ENCODE measurements around the gene PTGER4.
A peak's percentile ranks its signal among the peaks of the same experiment; 100 is the strongest.

PTGER4 gene

DNA sequence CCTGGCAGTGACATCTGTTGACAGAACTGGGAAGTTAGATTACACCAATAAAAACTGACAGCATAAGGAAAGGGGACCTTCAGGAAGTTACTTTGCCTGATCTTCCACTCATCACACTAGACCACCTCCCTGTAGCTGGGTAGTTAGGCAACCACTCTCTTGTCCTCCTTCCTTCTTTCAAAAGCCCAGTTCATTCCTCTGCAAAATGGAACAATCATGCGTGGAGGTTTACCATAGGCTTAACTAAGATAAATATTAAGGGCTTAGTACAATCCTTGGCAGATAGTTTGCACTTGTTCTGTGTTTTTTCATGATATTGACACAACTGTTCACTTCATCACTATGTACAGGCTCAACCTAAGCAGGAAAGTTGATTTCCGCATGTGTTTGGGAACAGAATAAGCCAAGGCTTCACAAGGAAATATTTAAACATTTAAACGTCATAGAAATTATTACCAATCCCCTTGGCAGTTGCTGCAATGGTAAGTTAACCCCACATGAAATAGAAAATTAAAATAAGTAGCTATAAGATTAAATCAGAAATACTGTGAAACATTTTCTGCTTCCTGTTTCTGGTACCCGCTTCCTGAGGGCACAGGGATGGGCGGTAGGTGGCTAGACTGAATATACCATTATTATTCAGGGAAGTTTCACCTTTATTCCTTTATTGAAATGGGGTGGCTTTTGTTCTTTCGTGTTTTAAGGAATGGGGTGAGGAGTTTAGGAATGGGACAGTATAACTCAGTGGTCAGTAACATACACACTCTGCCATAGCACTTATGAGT is 9.9 kb upstream of the PTGER4 start:
- TF ChIP-seq, protein P1, sequence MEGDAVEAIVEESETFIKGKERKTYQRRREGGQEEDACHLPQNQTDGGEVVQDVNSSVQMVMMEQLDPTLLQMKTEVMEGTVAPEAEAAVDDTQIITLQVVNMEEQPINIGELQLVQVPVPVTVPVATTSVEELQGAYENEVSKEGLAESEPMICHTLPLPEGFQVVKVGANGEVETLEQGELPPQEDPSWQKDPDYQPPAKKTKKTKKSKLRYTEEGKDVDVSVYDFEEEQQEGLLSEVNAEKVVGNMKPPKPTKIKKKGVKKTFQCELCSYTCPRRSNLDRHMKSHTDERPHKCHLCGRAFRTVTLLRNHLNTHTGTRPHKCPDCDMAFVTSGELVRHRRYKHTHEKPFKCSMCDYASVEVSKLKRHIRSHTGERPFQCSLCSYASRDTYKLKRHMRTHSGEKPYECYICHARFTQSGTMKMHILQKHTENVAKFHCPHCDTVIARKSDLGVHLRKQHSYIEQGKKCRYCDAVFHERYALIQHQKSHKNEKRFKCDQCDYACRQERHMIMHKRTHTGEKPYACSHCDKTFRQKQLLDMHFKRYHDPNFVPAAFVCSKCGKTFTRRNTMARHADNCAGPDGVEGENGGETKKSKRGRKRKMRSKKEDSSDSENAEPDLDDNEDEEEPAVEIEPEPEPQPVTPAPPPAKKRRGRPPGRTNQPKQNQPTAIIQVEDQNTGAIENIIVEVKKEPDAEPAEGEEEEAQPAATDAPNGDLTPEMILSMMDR (conservative IDR thresholded peaks at IDR 0.05; ENCODE audit: low read depth, low read length) = no peak
- DNase-seq (ENCODE audit: low read depth) = no peak
- no peak overlapping the region for H3K4me3 ChIP-seq (ENCODE audit: low read depth, low read length)

DNA sequence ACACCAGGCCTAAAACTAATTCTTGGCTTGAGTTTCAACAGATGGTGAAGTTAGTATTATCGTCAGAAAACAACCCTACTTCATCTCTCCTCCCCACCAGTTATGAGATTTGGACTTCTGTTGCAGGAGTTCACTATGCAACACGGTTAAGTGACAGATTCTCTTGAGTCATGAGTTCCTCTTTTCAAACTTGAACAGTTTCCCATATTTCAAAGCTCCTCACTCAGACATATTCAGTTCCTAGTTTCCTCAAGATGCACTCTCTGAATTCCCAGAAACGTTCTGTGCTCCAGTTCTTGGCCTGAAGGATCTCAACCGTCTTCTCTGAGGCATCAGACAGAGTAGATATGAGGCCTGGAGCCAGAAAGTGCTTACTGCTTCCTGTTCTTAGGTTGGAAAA is 7.3 kb upstream of the PTGER4 start:
- TF ChIP-seq, protein P1 (conservative IDR thresholded peaks at IDR 0.05; ENCODE audit: low read depth, low read length) = no peak
- H3K4me3 ChIP-seq (ENCODE audit: low read depth, low read length) = no peak overlapping the region
- DNase-seq (ENCODE audit: low read depth) = no peak

DNA sequence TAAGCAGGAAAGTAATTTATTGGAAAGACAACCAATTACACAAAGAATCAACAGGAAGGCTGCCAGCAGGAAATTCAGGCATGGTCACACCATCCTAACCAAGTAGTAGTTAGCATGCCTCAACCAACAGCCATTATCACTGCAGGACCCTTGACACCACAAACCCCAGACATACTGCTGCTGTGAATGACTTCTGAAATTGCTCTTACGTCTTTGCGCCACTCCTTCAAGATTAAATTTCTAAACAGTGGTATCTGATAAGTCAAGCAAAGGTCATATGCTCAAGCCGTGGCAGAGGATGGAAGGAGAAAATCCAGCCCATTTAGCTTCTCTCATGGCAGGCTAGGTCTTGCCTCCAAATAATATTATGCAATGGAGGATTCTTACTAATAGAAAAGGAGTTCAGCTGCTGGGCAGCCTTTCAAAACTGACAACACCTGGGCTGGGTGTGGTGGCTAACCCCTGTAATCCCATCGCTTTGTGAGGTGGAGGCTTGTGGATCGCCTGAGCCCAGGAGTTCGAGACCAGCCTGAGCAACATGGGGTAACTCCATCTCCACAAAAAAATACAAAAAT is 5.0 kb upstream of the PTGER4 start:
- TF ChIP-seq, protein P1 (conservative IDR thresholded peaks at IDR 0.05; ENCODE audit: low read depth, low read length) = no peak
- no peak overlapping the region for H3K4me3 ChIP-seq (ENCODE audit: low read depth, low read length)
- DNase-seq (ENCODE audit: low read depth) = no peak

DNA sequence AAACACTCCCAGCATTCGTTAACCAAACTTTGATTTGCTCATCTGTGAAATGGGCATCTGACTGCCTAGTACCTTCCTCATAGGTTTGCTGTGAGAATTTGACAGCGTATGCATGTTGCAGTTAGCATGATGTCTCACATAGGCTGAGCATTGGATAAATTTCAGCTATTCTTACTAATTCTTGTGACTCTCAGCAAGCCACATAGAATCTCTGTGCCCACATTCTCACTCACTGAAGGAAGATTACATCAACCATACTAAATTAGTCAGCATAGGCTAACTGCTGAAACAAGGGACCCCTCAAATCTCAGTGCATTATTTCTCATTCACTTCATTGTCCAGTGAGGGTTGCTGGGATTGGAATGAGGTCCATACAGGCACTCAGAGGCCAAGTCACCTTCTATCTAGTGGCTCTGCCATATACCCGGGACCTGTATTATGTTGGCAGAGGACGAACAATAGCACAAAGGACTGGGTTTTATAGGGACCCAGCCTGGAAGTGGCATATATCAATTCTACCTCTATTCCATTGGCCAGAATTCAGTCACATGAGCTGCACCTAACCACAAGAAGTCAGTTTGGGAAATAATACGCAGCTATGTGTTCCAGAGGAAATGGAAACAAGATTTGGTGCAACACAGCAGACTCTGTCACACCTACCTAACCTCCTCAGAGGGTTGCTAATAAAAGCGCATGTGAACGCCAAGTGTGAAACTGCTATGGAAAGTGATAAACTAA is 4.2 kb upstream of the PTGER4 start:
- TF ChIP-seq, protein P1 (conservative IDR thresholded peaks at IDR 0.05; ENCODE audit: low read depth, low read length) = no peak
- no peak for DNase-seq (ENCODE audit: low read depth)
- H3K4me3 ChIP-seq (ENCODE audit: low read depth, low read length) = no peak overlapping the region

DNA sequence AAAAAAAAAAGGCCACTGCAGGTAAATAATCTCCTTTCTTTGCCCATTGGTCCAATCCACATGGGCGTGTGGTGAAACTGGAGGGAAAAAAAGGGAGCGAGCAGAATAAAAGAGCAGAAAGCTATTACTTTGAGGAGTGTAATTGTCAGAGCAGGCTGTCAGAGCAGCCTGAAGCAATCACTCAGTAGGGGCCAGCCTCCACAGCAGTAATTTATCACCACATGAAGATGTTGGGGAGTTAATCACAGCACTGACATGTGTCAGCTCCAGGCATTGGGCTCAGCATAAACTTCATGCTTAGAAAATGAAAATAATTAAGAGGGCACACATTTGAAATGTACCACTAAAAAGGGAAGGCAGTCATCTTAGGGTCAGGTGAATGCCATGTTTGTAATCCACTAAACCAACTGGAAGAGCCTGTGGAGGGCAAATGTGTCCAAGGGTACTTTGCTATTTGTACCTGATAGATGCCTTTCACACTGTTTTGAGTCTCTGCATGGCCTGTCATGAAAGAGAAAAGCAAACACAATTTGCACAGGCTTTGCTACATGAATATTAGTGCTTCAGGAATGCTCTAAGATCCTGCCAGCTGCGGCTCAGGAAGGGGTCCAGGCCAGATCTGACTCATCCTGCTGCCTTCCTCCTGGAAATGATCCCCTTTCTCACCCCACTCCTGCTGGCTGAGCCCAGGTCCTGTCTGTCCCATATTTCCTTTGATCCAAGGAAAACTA is 2.9 kb upstream of the PTGER4 start:
- peak; percentile 81 for DNase-seq (ENCODE audit: low read depth)
- TF ChIP-seq, protein P1 (conservative IDR thresholded peaks at IDR 0.05; ENCODE audit: low read depth, low read length) = no peak
- no peak overlapping the region for H3K4me3 ChIP-seq (ENCODE audit: low read depth, low read length)

DNA sequence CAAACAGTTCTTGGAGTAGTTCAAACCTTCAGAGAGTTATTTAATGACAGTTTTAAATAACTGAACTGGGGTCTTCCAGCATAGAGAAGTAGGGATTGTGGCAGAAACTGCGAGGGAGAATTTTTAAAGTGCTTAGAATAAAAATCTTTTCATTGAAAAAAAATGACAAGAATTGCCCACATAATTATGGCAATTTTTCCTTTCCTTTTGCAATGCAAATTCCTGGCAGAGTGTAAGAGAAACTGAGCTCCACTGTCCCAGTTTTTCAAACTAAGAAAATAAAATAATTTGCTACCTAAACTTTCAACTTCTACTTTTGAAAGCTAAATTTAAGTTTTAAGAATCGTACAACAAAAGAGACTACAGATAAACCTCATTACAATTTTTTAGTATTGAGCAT is 2.3 kb upstream of the PTGER4 start:
- H3K4me3 ChIP-seq (ENCODE audit: low read depth, low read length) = no peak overlapping the region
- TF ChIP-seq, protein P1 (conservative IDR thresholded peaks at IDR 0.05; ENCODE audit: low read depth, low read length) = no peak
- DNase-seq (ENCODE audit: low read depth) = no peak
